Activated T-cell treated with anti-CD3 and anti-CD28 coated beads for 4 hours (primary cell): Measurements from ENCODE around the gene AREG.

ENCODE experiments used
- DNase-seq: peaks from one replicate; pipeline ENCODE4 v3.0.0-alpha.2; 2020

Gene AREG

GRCh38 chr4:74433541-74434172 lies 11.3 kb upstream of the AREG start:
- no peak for DNase-seq

- no peak for DNase-seq
These were observed 9.6 kb upstream of the AREG start for GRCh38 chr4:74435296-74435695.

GRCh38 chr4:74437866-74438265 lies 7.1 kb upstream of the AREG start:
- no peak for DNase-seq

- no peak for DNase-seq
These were observed 6.3 kb upstream of the AREG start for GRCh38 chr4:74438661-74439060.

GRCh38 chr4:74439952-74440351 lies 5.0 kb upstream of the AREG start:
- DNase-seq = no peak

- no peak for DNase-seq
These were observed 4.6 kb upstream of the AREG start for GRCh38 chr4:74440356-74440755.

- DNase-seq = no peak
These were observed 3.2 kb upstream of the AREG start for GRCh38 chr4:74441744-74442143.

GRCh38 chr4:74446193-74446868 lies 1.4 kb downstream of the AREG start:
- no peak for DNase-seq

- DNase-seq = no peak
These were observed 2.0 kb downstream of the AREG start for GRCh38 chr4:74446896-74447295.

GRCh38 chr4:74447636-74448233 lies 2.8 kb downstream of the AREG start:
- no peak for DNase-seq

GRCh38 chr4:74449571-74450297 lies 4.8 kb downstream of the AREG start:
- no peak for DNase-seq

- DNase-seq = no peak
These were observed 5.4 kb downstream of the AREG start for GRCh38 chr4:74450298-74450683.

- no peak for DNase-seq
These were observed 6.3 kb downstream of the AREG start for GRCh38 chr4:74451214-74451661.

GRCh38 chr4:74453037-74453635 lies 8.2 kb downstream of the AREG start:
- DNase-seq = no peak

- DNase-seq = no peak
These were observed 9.2 kb downstream of the AREG start for GRCh38 chr4:74453829-74454742.

GRCh38 chr4:74455361-74456055 lies 10.6 kb downstream of the AREG start:
- DNase-seq = no peak

GRCh38 chr4:74456056-74456744 lies 11.3 kb downstream of the AREG start:
- DNase-seq = no peak

- DNase-seq = no peak
These were observed 12.0 kb downstream of the AREG start for GRCh38 chr4:74456849-74457395.

GRCh38 chr4:74460833-74461232 lies 15.9 kb downstream of the AREG start:
- DNase-seq = no peak

- DNase-seq = no peak
These were observed 18.2 kb downstream of the AREG start for GRCh38 chr4:74463123-74463522.

GRCh38 chr4:74464291-74464690 lies 19.4 kb downstream of the AREG start:
- DNase-seq = no peak
